GM12878 (cell line): ENCODE results near the gene WBP4. TPM values are rescaled to one million over a fixed set of nuclear protein-coding genes. Genes with fewer than 3 reads are reported as not detected.

Source experiments
- ATAC-seq: fragments of 200-7000 bp; cut with Tn5 transposase; 3 replicates; pipeline ENCODE4 v1.9.1; 2020; ENCODE audit warnings: mild to moderate bottlenecking, moderate library complexity
- BruUV-seq: library from RNA; stranded (reverse); fragments of 400-500 nt; replicated peaks from 2 replicates; lab custom pipeline; 2021; lab: Mats Ljungman, UMichigan
- CTCF ChIA-PET: fragments of 300-600 bp; sonication (Branson Sonifier 250); formaldehyde crosslinking; extraction: SDS; loops from one replicate; lab custom pipeline; 2021; ENCODE audit warnings: inconsistent platforms; lab: Yijun Ruan, JAX
- POLR2A ChIA-PET: fragments of 350-600 bp; formaldehyde crosslinking; extraction: SDS; loops from one replicate; lab custom pipeline; 2021; ENCODE audit warnings: inconsistent platforms; lab: Charles Lee
- RAD21 ChIA-PET: fragments of 300-600 bp; sonication (Branson Sonifier 250); formaldehyde crosslinking; loops from one replicate; lab custom pipeline; 2023; ENCODE audit warnings: antibody characterized with exemption; ENCODE audit not compliant: unreplicated experiment; lab: Charles Lee
- SMC1A ChIA-PET: fragments of 300-600 bp; sonication (Branson Sonifier 250); formaldehyde crosslinking; loops from one replicate; lab custom pipeline; 2023; ENCODE audit not compliant: unreplicated experiment, uncharacterized antibody; lab: Charles Lee
- DNase-seq: peaks from one replicate; pipeline ENCODE4 v3.0.0-alpha.2; 2011; ENCODE audit warnings: low read depth, low spot score
- FAIRE-seq: peaks from 3 replicates; lab custom pipeline; 2011; peaks lifted over from hg19 to GRCh38; lab: Jason Lieb, UNC
- H2AFZ ChIP-seq: 2 replicates; pipeline ENCODE4 v1.6.0; 2011; ENCODE audit warnings: low read depth, low read length, control low read depth; ENCODE audit not compliant: control insufficient read depth
- H3K27ac ChIP-seq: 2 replicates; pipeline ENCODE4 v1.5.1; 2011; ENCODE audit warnings: control low read depth; ENCODE audit not compliant: control insufficient read depth, insufficient read depth
- H3K27me3 ChIP-seq, 2 experiments: replicated peaks in 1 of 2; 2 replicates each; pipeline versions ENCODE4 v1.6.0 to v1.6.1; 2011; ENCODE audit warnings: low read length in 1 of 2; ENCODE audit not compliant: control insufficient read depth in 2 of 2, insufficient read depth in 2 of 2
- H3K36me3 ChIP-seq, 2 experiments: 2 replicates each; pipeline ENCODE4 v1.5.1; 2011; ENCODE audit warnings: low read length in 1 of 2; ENCODE audit not compliant: control insufficient read depth in 2 of 2, insufficient read depth in 2 of 2
- H3K4me1 ChIP-seq: 2 replicates; pipeline ENCODE4 v1.6.1; 2011; ENCODE audit warnings: mild to moderate bottlenecking, low read length, moderate library complexity, mixed read lengths; ENCODE audit not compliant: control insufficient read depth, insufficient read depth
- H3K4me2 ChIP-seq: 2 replicates; pipeline ENCODE4 v1.6.0; 2011; ENCODE audit warnings: control low read depth; ENCODE audit not compliant: control insufficient read depth, insufficient read depth
- H3K4me3 ChIP-seq: fragments of 200-600 bp; sonication (generic); 2 replicates; pipeline ENCODE4 v1.5.1; 2016
- H3K79me2 ChIP-seq: 2 replicates; pipeline ENCODE4 v1.6.0; 2011; ENCODE audit warnings: low read length; ENCODE audit not compliant: control insufficient read depth, insufficient read depth
- H3K9ac ChIP-seq: 2 replicates; pipeline ENCODE4 v1.8.0; 2011; ENCODE audit warnings: low read length, control low read depth, mixed read lengths; ENCODE audit not compliant: control insufficient read depth, insufficient read depth
- H3K9me3 ChIP-seq: replicated peaks from 3 replicates; pipeline ENCODE4 v1.5.1; 2011; ENCODE audit warnings: mild to moderate bottlenecking, low read length; ENCODE audit not compliant: control insufficient read depth, insufficient read depth
- H4K20me1 ChIP-seq: 2 replicates; pipeline ENCODE4 v1.6.0; 2011; ENCODE audit not compliant: control insufficient read depth, insufficient read depth
- HDAC2 ChIP-seq: fragments of 200-600 bp; sonication (generic); IDR thresholded peaks from 2 replicates; pipeline ENCODE4 v1.6.1; 2017
- RUNX3 ChIP-seq: IDR thresholded peaks from 2 replicates; pipeline ENCODE4 v1.6.1; 2012; ENCODE audit warnings: low read length, inconsistent platforms
- WGBS: methylation state at CpG from one replicate; pipeline ENCODE4 v1.1.6; 2016; ENCODE audit warnings: low lambda C conversion rate; ENCODE audit not compliant: insufficient replicate concordance, insufficient coverage; ENCODE audit errors: missing lambda C conversion rate; 5-methylcytosine and 5-hydroxymethylcytosine counted together
- in situ Hi-C: fragments of 300-500 bp; cut with MboI; formaldehyde crosslinking; loops from 9 replicates; pipeline ENCODE4 v1.14.3; 2018; ENCODE audit warnings: mixed read lengths
- intact Hi-C: fragments of 100-400 bp; cut with micrococcal nuclease; formaldehyde crosslinking; loops from one replicate; pipeline ENCODE4 v1.14.2; 2022; ENCODE audit not compliant: unreplicated experiment
- polyA plus RNA-seq, 11 experiments: library from polyadenylated mRNA; depleted of rRNA in 4 of 11; unstranded in 6 of 11; stranded (reverse) in 5 of 11; fragments of >200 nt; fragmentation: Nextera tagmentation in 4 of 11; fragmentation: Illumina TruSeq in 1 of 11; extraction: Ambion mirVana in 4 of 11; extraction: Trizol in 1 of 11; gene quantifications; 1 replicate in 1 of 11; 2 replicates in 10 of 11; pipeline versions ENCODE4 v1.2.1 to v1.2.3, GENCODE V29; 2011 to 2016; ENCODE audit warnings: inconsistent platforms in 2 of 11, missing spikeins in 2 of 11, low read depth in 1 of 11
- total RNA-seq, 4 experiments: library from RNA; depleted of rRNA in 3 of 4; stranded (reverse); fragments of >200 nt in 3 of 4; fragmentation: Illumina TruSeq in 1 of 4; extraction: Trizol in 1 of 4; gene quantifications; 2 replicates each; pipeline versions ENCODE4 v1.2.1 to v1.2.3, GENCODE V29; 2013 to 2021
- TF ChIP-seq, protein P1 (sequence below): fragments of 450-650 bp; formaldehyde crosslinking; IDR thresholded peaks from 2 replicates; pipeline ENCODE4 v1.4.0; 2022; ENCODE audit warnings: mild to moderate bottlenecking, moderate library complexity

Gene WBP4
- total and polyA plus RNA-seq, 10 of the 15 experiments (the other 5 are each of a cell fraction or from before 2014, with no cell fraction given) = 7.4 to 21.6 (median 14.2) TPM

DNA sequence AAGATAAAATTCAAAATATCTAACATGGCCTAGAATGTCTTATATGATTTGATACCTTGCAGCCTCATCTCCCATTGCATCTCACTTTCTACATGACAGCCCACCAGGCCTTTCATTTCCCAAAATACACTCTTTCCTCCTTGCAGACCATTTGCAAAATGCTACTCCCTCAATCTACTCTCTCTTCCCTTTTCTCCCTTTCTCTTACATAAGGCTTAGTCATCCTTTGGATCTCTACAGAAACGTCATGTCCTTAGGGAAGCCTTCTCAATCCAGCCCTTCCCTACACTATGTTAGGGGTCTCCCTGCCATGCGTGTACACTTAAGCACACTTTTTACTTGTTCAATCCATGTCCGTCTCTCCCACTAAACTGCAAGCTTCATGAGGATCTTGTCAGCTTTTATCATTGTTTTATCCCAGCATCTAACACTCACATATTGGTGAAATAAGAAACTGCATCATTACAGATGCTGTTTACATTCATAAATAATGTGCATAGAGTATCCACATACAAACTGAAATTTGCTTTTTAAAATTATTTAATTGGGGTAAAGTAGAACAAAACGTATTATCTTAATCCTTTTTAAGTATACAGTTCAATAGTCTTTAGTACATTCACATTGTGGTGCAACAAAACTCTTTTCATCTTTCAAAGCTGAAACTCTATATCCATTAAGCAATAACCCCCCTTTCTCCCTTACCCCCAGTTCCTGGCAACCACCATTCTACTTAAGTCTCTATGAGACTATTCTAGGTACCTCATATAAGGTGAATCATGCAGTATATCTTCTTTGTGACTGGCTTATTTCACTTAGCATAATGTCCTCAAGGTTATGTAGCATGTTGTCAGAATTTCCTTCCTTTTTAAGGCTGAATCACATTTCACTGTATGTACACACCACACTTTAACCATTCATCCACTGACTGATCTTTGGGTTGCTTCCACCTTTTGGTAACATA lies 11.5 kb upstream of the WBP4 start:
- intact Hi-C loops = loop anchor here (5.0 kb wide), 1 partner anchor 32 kb away; the partner anchor contains the start of gene ELF1
- in situ Hi-C loops = no loop called here
- no TSS peak for BruUV-seq
- TF ChIP-seq RUNX3 = no peak
- TF ChIP-seq, protein P1, sequence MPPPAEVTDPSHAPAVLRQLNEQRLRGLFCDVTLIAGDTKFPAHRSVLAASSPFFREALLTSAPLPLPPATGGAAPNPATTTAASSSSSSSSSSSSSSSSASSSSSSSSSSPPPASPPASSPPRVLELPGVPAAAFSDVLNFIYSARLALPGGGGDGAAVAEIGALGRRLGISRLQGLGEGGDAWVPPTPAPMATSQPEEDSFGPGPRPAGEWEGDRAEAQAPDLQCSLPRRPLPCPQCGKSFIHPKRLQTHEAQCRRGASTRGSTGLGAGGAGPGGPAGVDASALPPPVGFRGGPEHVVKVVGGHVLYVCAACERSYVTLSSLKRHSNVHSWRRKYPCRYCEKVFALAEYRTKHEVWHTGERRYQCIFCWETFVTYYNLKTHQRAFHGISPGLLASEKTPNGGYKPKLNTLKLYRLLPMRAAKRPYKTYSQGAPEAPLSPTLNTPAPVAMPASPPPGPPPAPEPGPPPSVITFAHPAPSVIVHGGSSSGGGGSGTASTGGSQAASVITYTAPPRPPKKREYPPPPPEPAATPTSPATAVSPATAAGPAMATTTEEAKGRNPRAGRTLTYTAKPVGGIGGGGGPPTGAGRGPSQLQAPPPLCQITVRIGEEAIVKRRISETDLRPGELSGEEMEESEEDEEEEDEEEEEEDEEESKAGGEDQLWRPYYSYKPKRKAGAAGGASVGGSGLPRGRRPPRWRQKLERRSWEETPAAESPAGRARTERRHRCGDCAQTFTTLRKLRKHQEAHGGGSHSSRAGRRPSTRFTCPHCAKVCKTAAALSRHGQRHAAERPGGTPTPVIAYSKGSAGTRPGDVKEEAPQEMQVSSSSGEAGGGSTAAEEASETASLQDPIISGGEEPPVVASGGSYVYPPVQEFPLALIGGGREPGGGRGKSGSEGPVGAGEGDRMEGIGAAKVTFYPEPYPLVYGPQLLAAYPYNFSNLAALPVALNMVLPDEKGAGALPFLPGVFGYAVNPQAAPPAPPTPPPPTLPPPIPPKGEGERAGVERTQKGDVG (CRISPR knock-in tag) = no peak
- no peak for TF ChIP-seq HDAC2
- H3K79me2 ChIP-seq = peaks cover 34% of the 10 kb centered on the region
- no peak overlapping the region for H2AFZ ChIP-seq
- H3K27ac ChIP-seq = no peak overlapping the region
- H3K4me3 ChIP-seq = no peak overlapping the region
- ChIA-PET POLR2A (no interaction called here), RAD21 (no interaction called here), SMC1A (interaction anchor here (0.8 to 1.9 kb wide), 4 partner anchors 14 to 39 kb away, joined by 3 to 5 read pairs (median 3); partner anchors contain the start of gene ELF1), CTCF (interaction anchor here (1.5 to 1.9 kb wide), 2 partner anchors 17 to 172 kb away, joined by 5 to 6 read pairs; no protein-coding TSS in a partner anchor)
- H3K9me3 ChIP-seq = peaks cover 6% of the 10 kb centered on the region; the same call in 2 of the 3 replicates
- FAIRE-seq = no peak
- H4K20me1 ChIP-seq = no peaks in the 10 kb centered on the region
- ATAC-seq = no peak
- H3K4me2 ChIP-seq = no peak overlapping the region
- no peaks in the 10 kb centered on the region for H3K27me3 ChIP-seq
- no peaks in the 10 kb centered on the region for H3K36me3 ChIP-seq
- no peak for DNase-seq
- peaks cover 7% of the 10 kb centered on the region; the same call in 1 of the 2 replicates for H3K4me1 ChIP-seq
- H3K9ac ChIP-seq = no peak overlapping the region
- WGBS = 80% methylated on average over 4 of the region's 4 CpGs
